HepG2 (cell line): ENCODE data around the gene GDA. TPM values are rescaled to one million over a fixed set of nuclear protein-coding genes. Genes with fewer than 3 reads are reported as not detected.

Experiments used
- ARID5B ChIP-seq: IDR thresholded peaks from 2 replicates; pipeline ENCODE4 v1.4.0; 2020; ENCODE audit warnings: mild to moderate bottlenecking, missing genetic modification reagents
- HNF1A ChIP-seq, 2 experiments: sonication (generic) in 1 of 2; formaldehyde crosslinking in 1 of 2; IDR thresholded peaks; 2 replicates each; pipeline versions ENCODE4 v1.4.0 to v1.6.1; 2016 to 2020; ENCODE audit warnings: borderline replicate concordance in 1 of 2, low read depth in 1 of 2, mild to moderate bottlenecking in 1 of 2, missing genetic modification reagents in 1 of 2
- KLF9 ChIP-seq: IDR thresholded peaks from 2 replicates; pipeline ENCODE4 v1.6.1; 2016; ENCODE audit warnings: low read depth
- SOX13 ChIP-seq, 3 experiments: fragments of 450-650 bp in 1 of 3; sonication (generic) in 1 of 3; formaldehyde crosslinking in 1 of 3; IDR thresholded peaks in 2 of 3; conservative IDR thresholded peaks in 1 of 3; 2 replicates each; pipeline versions ENCODE4 v1.5.0 to v1.6.1; 2016 to 2020; ENCODE audit warnings: antibody characterized with exemption in 1 of 3, mild to moderate bottlenecking in 1 of 3, missing compliant biosample characterization in 1 of 3, missing genetic modification reagents in 1 of 3, moderate library complexity in 1 of 3
- ZNF841 ChIP-seq: sonication (generic); formaldehyde crosslinking; IDR thresholded peaks from 2 replicates; pipeline ENCODE4 v1.8.1; 2023; ENCODE audit warnings: missing genetic modification reagents, borderline replicate concordance
- polyA plus RNA-seq, 8 experiments: library from polyadenylated mRNA; depleted of rRNA in 3 of 8; stranded (reverse) in 7 of 8; unstranded in 1 of 8; fragments of >200 nt; fragmentation: Illumina TruSeq in 4 of 8; extraction: Trizol in 4 of 8; gene quantifications; 2 replicates each; pipeline versions ENCODE4 v1.2.1 to v1.2.3, GENCODE V29; 2011 to 2016; ENCODE audit warnings: low read depth in 4 of 8, missing spikeins in 1 of 8, mixed read lengths in 1 of 8; ENCODE audit not compliant: insufficient read depth in 1 of 8
- total RNA-seq, 5 experiments: library from RNA; depleted of rRNA; stranded (reverse); fragments of >200 nt; fragmentation: Illumina TruSeq; extraction: Trizol; gene quantifications; 2 replicates each; pipeline ENCODE4 v1.2.3, GENCODE V29; 2016; ENCODE audit warnings: low read depth in 1 of 5

GDA gene
- total and polyA plus RNA-seq, 2 of the 13 experiments (the other 11 are each of a cell fraction or from before 2014, with no cell fraction given), result 0.15 to 0.99 TPM

GRCh38 chr9:72119853-72120252 is 29.4 kb upstream of the GDA start (continued):
- TF ChIP-seq SOX13 (IDR thresholded peaks at IDR 0.05) (no peak), SOX13 (CRISPR knock-in tag; conservative IDR thresholded peaks at IDR 0.05 in 1 of 2, IDR thresholded peaks at IDR 0.05 in 1 of 2) (peak in 1 of 2 experiments; percentile 39; a peak in 1 of 4 replicates), ARID5B (CRISPR knock-in tag) (peak; percentile 61), KLF9 (CRISPR knock-in tag) (no peak), ZNF841 (no peak), HNF1A (IDR thresholded peaks at IDR 0.05; ENCODE audit: low read depth) (peak; percentile 74; the same call in 1 of the 2 replicates), HNF1A (CRISPR knock-in tag; IDR thresholded peaks at IDR 0.05; ENCODE audit: borderline replicate concordance) (no peak; the same call in 1 of the 2 replicates)
- TF ChIP-seq, all 625 proteins: peak for 8
